LNCaP clone FGC (cell line): ENCODE data around the gene KLF7.

Experiments used
- DNase-seq: peaks from one replicate; pipeline ENCODE4 v3.0.0-alpha.2; 2011; ENCODE audit warnings: low read depth
- H3K4me3 ChIP-seq: 2 replicates; pipeline ENCODE4 v1.5.1; 2011; ENCODE audit warnings: mild to moderate bottlenecking, low read depth, low read length, control low read depth
- CTCF ChIP-seq: IDR thresholded peaks from 2 replicates; pipeline ENCODE4 v1.5.1; 2012; ENCODE audit warnings: mild to moderate bottlenecking; ENCODE audit not compliant: control insufficient read depth, insufficient read depth; ENCODE audit errors: extremely low read depth

The KLF7 gene

GRCh38 chr2:207162316-207162715 lies 3.4 kb downstream of the KLF7 start:
- H3K4me3 ChIP-seq: no peak overlapping the region
- TF ChIP-seq CTCF: no peak
- no peak for DNase-seq

GRCh38 chr2:207161247-207162123 lies 4.3 kb downstream of the KLF7 start:
- no peak for TF ChIP-seq CTCF
- no peak overlapping the region for H3K4me3 ChIP-seq
- no peak for DNase-seq

GRCh38 chr2:207160115-207160514 lies 5.6 kb downstream of the KLF7 start:
- no peak overlapping the region for H3K4me3 ChIP-seq
- no peak for TF ChIP-seq CTCF
- no peak for DNase-seq

GRCh38 chr2:207159002-207159401 lies 6.7 kb downstream of the KLF7 start:
- no peak for DNase-seq
- no peak for TF ChIP-seq CTCF
- H3K4me3 ChIP-seq: no peak overlapping the region

- no peak overlapping the region for H3K4me3 ChIP-seq
- no peak for DNase-seq
- no peak for TF ChIP-seq CTCF
Measured at GRCh38 chr2:207157731-207158130, 8.0 kb downstream of the KLF7 start.

- DNase-seq: no peak
- H3K4me3 ChIP-seq: no peak overlapping the region
- no peak for TF ChIP-seq CTCF
Measured at GRCh38 chr2:207157162-207157481, 8.6 kb downstream of the KLF7 start.

- DNase-seq: no peak
- TF ChIP-seq CTCF: no peak
- H3K4me3 ChIP-seq: no peak overlapping the region
Measured at GRCh38 chr2:207156451-207157161, 9.1 kb downstream of the KLF7 start.
